ENCODE results near the gene PAM.

- no peak for TF ChIP-seq CTCF (IDR thresholded peaks at IDR 0.05)
- no peak for TF ChIP-seq EP300 (IDR thresholded peaks at IDR 0.05)
- TF ChIP-seq POLR2A (IDR thresholded peaks at IDR 0.05): no peak
Observed at GRCh38 chr5:103016167-103016566, 261.1 kb downstream of the PAM start.
